ENCODE measurements around the gene TEX48.

The TEX48 gene

DNA sequence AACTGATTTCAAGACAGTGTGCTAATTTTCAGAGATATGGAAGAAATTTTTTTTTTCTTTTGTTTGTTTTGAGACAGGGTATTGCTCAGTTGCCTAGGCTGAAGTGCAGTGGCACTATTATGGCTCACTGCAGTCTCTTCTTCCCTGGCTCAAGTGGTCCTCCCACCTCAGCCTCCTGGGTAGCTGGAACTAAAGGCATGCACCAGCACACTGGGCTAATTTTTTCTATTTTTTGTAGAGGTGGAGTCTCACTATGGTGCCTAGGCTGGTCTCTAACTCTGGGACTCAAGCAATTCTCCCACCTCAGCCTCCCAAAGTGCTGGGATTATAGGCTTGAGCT is 9.9 kb upstream of the TEX48 start:
- no peak for DNase-seq

DNA sequence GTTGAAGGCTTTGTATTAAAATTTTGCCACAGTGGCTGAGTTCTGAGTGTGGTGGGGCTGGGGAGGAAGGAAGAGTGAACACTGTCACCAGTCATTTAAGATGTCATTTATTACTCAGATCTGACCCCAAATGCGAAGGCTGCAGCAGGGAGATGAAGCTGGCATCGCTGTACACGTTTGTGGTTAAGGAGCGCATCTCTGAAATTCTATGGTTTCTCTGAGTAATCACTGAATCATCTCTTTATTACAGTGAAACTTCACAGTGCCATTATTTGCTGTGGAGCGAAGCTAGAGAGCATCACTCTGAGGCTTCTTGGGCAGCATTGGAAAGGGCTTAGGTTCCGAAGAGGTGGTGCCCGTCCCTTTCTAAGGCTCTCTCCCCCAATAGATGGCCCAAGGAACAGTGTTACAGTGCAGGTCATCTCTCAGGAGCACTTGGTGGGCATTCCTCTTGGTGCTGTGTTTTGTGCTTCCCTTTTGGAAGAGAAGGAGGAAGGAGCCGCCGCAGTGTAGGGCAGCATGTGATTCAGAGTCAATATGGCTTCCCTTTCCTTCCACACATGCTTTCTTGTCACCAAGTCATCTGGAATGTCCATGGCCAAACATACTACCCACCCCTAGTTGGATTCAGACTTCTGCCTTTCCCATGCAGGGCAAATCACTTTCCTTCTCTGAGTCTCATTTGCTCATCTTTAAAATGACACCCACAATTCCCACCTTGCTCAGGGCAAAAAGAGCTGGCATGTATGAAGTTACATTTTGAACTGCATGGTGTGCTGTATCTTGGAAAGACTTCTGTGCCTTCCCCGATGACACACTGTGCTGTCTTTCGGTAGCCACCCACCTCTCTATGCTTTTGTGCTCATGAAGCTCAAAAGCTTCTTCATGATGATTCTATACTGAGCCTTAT is 9.3 kb upstream of the TEX48 start:
- DNase-seq, result no peak

DNA sequence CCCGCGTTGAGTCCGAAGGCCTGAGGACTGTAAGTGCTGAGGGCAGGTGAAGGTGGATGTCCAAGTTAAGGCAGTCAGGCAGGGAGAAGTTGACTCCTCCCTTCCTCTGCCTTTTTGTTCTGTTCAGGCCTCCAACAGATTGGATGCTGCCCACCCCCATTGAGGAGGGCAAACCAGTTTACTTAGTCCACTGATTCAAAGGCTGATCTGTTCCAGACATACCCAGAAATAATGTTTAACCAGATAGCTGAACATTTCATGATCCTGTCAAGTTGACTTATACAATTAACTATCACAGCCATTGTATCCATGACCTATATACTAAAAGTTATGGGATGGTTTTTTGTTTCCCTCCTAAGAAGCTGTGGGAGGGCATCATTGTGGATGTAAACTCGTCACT is 8.3 kb upstream of the TEX48 start:
- DNase-seq, result no peak

DNA sequence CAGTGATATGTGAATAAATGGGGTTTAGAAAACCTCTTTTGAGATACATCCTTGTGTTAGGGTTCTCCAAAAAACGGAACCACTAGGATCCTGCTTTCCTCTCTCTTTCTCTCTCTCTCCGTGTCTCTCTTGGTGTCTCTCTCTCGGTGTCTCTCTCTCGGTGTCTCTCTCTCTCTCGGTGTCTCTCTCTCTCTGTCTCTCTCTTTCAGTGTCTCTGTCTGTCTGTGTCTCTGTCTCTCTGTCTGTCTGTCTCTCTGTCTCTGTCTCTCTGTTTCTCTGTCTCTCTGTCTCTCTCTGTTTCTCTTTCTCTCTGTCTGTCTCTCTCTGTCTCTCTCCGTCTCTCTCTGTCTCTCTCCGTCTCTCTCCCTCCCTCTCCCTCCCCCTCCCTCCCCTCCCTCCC is 7.8 kb upstream of the TEX48 start:
- no peak for DNase-seq

DNA sequence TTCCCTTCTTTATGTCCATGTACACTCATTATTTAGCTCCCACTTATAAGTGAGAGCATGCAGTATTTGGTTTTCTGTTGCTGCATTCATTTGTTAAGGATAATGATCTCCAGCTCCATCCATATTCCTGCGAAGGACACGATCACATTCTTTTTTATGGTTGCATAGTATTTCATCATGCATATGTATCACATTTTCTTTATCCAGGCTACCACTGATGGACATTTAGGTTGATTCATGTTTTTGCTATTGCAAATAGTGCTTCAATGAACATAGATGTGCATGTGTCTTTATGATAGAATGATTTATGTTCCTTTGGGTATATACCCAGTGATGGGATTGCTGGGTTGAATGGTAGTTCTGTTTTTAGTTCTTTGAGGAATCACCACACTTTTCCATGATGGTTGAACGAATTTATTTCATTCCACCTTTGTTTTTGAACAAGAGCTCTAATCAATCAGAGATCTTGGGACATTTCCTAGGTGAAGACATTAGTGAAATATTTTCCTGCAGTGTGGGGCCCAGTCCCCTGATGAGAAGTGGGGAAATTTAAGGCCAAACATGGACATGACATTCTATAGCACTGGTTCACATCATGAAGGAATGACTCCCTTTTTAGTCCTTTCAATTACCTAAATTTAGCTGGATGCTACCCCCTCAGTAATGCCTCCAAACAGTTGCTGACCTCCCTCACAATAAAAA is 7.1 kb upstream of the TEX48 start:
- DNase-seq, result no peak

DNA sequence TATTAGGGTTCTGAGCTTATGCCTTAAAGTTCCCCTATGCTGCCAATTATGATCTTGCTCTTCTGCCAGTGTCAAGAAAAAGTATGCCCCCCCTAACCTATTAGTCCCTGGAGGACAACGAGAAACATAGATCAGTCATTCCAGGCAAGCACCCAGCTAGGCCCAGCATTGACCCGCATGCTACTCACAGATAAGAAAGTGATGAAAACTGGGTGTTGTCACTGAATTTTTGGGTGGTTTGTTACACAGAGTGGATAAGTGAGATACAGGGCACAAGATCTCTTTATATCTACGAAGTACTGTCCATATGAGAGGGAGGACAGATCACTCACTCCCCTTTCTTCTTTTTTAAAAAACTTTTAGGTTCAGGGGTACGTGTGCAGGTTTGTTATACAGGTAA is 6.4 kb upstream of the TEX48 start:
- DNase-seq, result no peak

DNA sequence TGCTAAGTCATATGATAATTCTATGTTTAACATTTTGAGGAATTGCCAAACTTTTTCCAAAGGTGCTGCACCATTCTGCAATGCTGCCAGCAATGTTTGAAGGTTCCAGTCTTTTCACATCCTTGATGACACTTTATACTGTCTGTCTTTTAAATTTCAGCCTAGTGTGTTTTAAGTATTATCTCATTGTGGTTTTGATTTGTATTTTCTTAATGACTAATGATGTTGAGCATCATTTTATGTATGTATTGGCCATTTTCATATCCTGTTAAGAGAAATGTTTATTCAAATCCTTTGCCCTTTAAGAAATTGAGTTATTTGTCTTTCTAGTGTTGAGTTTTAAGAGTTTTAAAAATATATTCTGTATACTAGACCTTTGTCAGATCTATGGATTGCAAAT is 5.0 kb upstream of the TEX48 start:
- DNase-seq, result no peak

DNA sequence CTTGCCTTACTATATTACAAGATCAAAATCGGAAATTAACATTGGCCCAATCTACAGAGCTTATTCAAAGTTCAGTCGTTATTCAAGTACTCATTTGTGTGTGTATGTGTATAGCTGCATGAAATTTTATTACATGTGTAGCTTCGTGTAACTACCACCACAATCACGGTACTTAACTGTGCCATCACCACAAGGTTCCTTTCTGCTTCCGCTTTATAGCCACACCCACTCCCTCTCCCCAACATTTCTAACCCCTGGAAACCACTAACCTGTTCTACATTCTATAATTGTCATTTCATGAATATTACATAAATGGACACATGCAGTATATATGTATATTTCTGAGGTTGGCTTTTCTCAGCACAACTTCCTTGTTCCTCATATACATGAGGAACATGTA is 4.0 kb upstream of the TEX48 start:
- DNase-seq, result no peak

DNA sequence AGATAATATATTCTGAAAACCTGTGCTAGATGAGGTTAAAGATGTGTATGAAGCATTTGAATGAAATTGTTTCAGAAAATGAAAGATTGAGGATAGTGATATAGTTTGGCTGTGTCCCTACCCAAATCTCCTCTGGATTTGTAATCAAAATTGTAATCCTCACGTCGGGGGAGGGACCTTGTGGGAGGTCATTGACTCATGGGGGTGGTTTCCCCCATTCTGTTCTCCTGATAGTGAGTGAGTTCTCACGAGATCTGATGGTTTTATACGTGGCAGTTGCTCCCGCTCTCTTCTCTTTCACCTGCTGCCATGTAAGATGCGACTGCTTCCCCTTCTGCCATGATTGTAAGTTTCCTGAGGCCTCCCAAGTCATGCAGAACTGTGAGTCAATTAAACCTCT is 2.0 kb upstream of the TEX48 start:
- no peak for DNase-seq

DNA sequence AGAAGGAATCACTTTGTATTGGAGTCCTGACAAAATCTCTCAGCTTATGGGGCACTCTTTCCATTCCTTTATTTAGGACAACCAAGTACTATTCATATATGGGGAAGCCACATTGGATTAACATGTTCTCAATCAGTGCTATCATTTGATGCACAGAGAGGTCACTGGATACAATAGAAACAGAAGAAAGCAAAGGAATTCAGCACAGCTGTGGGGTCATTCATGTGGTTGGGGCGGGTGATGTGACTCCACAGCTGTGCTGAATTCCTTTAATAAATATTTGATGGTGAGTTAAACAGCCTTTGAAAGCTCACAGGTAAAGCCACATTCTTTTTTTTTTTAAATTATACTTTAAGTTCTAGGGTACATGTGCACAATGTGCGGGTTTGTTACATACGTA is 854 bp upstream of the TEX48 start:
- DNase-seq, result no peak

DNA sequence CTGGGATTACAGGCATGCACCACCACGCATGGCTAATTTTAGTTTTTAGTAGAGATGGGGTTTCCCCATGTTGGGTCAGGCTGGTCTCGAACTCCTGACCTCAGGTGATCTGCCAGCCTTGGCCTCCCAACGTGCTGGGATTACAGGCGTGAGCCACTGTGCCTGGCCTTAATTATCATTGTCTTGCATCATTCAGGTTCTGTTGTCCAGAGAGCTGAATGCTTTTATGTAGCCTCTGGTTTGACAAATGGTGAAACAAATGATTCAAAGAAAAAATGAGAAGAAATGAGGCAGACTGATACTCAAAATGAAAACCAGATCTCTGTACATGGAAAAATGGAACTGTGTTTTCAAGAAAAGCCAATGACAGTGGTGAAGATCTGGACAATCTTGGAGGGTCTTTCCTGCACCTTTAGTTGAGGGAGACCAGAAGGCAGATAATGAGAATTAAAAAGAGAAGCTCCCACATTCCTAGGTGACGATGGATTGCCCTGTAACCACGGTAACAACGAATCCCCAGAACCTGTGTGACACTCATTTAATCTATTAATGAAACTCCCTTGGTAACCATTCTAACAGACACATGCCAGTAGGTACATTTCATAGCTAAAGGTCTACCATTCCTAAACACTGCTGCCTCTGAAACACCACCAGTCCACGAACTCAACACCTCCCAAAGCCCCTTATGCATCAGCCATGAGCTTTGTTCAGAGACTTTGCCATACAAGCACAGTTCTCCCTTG is 1.6 kb downstream of the TEX48 start:
- DNase-seq, result no peak

DNA sequence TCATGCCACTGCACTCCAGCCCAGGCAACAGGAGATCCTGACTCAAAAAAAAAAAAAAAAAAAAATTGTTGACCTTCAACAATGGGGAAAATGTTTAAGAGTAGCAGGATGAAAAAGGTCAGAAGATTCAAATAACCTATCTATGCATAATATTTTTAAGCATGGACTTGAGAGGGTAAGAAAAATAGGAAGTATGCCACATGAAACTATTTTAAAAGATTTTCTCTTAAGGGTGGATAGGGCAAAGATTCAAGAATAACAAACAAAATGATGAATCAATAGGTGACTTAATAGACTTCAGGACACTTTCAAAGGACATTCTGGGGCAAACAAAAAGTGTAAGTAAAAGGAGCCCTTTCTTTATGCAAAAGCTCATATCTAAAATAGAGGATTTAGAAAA is 3.2 kb downstream of the TEX48 start:
- DNase-seq, result no peak

DNA sequence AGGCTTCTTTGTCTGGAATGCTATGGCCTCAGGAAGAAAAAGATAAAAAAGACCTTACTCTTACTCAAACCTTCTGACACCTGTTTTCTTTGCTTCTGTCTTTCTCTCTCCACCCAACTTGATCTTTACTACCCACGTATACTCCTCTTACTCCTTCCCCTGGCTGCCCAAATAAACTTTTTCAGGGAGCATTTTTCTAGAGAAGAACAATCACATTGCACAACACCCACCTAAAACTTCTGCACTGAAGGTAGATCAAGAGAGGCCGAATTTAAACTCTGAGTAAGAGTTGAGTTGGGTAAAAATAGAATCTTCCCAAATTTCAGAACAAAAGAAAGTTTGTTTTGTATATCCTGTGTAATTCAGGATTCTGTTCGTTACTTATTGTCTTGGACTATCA is 3.9 kb downstream of the TEX48 start:
- DNase-seq, result no peak

DNA sequence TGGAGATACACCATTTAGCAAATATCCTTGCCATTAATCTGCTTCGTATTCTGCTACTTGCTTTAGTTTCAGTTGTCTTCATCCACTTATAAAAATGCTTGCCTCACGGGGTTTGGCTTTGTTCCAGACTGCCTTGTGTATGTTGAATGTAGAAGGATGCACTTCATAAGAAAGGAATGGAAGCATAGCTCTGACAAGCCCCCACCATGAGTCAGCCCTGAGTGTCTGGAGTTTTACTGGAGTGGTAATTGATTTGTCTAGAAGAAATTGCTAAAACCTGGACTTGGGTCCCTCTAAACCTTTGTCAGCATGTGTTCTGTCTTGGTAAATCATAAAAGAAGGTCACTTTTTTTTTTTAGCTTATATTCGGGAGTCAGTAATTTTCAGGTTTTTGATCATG is 4.6 kb downstream of the TEX48 start:
- DNase-seq, result peak; percentile 60

DNA sequence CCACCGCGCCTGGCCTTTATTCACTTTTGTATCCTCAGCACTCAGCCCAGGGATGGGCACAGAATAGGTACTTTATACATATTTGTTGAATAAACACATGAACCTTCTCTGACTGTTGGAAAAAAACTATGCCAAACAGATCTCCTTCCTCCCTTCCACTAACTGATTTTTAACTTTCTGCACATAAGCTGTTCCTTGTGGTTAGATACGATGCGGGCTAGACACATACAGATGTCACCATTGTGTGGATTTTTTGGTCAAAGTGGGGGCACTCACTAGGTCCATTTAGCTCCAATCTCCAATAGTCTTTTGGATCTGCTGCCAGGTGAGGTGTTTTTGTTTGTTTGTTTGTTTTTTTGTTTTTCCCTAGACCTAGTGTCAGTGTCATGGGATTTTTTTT is 5.1 kb downstream of the TEX48 start:
- DNase-seq, result no peak

DNA sequence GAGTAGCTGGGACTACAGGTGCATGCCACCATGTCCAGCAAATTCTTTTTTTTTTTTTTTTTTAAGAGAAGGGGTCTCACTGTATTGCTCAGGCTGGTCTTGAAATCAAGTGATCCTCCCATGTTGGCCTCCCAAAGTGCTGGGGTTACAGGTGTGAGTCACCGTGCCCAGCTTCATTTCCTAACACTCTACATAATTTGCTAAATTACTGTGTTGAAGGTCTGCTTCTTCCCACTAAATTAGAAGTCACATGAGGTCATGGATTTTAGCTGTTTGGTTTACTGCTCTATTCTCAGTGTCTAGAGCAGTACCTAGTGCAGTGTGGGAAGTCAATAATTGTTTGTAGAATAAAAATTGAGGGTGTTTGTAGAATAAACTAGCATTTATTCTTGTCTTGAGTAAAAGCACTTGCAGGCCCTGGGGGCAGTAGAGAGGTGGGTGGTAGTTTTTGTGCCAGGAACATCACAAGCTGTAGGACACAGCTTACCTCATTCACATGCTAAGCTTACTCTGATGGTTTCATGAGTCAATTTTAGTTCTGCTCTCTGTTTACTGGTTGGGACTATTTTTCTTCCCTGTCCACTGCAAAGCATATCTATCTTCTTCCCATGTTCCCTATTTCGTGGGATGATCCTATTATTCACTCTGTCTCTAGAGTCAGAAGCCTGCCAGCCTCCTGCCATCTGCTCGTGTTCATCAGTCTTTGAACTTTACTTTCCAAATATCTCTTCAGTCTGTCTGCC is 7.0 kb downstream of the TEX48 start:
- DNase-seq, result no peak

DNA sequence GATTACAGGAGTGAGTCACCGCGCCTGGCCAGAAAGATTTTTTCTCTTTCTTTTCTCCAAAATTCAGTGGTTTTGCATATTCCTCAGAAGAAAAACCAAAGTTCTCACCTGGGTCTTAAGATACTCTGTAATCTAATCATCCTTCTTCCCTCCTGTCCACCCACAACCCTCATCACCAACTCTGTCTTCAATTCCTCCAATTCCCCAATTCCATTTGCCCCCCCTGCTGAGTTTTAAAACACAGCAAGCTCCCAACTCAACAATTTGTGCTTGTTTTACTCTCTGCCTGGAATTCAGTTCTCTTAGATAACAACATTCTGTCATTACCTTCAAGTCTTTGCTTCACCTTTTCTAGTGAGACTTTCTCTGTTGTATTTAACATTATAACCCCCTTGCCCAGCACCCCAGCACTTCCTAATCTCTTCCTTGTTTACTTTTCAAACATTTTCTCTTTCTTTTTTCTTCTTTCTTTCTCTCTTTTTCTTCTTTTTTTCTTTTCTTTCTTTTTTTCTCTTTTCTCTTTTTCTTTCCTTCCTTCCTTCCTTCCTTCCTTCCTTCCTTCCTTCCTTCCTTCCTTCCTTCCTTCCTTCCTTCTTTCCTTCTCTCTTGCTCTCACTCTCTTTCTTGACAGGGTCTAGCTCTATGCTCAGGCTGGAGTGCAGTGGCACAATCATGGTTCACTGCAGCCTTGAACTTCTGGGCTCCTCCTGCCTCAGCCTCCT is 7.8 kb downstream of the TEX48 start:
- DNase-seq, result no peak

DNA sequence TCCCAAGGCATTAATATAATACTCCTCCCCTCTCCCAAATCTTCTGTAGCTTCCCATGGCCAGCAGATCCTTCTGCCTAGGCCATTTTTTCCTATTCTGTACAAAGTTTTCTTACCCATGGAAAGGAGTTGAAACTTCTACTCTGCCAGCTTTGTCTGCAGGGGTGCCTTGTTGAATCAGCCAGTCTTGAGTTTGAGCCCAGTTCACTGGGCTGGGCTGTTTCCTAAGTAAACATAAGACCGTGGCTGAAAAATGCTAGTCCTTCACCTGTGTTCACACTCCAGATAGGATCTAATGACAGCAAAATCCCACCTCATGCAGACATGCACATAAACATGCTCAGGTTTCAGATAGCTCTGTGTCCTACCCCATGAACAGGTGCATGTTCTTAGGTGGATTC is 10.4 kb downstream of the TEX48 start:
- DNase-seq, result no peak

DNA sequence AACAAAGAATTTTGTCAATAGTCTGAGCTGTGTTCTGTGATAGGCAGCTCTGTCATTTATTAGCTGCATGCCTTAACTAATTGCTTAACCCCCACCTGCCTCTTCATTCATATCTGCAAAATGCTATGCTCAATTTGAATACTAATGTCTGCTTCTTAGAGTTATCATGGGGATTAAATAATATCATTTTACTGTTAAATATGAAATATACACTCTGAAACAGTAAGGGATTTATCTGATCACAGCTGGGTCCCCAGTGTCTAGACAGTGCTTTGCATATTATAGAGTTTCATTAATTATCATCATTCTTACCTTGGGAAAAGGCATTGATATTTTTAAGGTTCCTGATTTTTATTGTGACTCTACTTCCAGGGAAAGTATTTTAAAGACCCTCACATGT is 12.0 kb downstream of the TEX48 start:
- DNase-seq, result no peak

DNA sequence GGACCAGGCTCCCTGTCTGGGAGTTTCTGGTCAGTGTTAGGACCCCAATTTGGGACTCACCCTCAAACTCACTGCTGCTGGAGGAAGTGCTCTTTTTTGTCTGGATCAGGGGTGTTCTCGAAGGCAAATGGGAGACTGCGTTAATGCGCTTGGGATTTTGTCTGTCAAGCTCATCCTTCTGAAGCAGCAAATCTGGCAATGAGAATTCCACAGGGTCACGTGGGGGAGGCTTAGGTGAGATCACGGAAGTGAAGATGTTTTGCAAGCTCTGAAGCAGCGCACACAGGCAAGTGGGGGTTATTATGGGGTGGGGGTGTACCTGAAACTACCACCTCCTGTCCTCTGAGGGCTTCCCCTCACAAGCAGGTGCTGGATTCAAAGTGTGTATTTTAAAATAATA is 13.8 kb downstream of the TEX48 start:
- no peak for DNase-seq

DNA sequence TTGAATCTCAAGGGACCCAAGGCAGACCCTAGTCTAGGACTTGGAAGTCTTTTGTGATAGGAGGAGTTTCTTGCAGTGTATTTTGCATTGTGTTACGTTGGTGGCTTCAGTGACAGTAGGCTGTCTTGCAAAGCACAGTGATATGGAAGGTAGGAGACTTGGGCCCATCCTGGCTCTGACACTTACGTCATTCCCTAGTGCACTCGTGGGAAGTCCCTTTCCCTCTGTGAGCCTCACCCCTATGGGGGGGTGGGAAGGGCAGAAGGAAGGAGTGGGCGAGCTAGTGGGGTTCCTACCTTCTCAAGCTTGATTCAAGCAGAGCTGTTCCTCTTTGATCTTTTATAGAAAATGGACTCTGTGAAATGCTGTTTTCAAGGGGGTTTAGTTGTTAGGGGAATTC is 15.1 kb downstream of the TEX48 start:
- DNase-seq, result no peak

DNA sequence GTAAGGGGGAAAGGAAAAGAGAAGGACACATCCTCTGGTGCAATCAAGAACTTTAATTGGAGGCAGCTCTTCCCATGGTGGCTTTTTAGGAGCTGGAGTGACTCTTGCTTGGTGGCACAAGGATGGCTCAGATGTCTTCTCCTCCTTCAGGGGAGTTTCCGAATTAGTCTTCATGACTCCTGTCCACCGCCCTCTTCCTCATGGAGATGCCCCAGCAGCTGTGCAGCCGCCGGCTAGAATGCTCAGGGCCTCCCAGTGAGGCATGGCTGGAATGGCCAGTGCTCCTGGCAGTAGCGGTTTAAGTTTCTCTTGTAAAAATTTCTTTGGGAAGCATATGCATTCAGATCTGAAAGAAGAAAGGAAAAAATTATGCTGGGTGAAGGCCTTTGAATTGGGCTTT is 15.6 kb downstream of the TEX48 start:
- DNase-seq, result no peak

DNA sequence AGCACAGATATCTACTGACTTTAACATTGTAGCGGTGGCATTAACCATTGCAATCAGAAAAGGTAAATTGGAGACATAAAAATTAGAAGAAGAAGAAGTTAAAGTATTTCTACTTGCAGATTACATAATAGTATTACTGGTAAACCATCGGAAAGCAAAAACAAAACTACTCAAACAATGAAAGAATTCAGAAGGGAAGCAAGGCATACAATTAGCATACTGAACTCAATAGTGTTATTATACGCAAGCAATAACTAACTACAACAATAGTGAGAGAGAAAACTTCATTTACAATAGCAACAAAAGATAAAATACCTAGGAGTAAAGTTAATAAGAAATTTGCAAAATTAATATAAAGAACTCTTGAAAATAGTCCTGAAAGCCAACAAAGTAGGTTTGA is 17.8 kb downstream of the TEX48 start:
- DNase-seq, result no peak
